Karpas-422 (cell line): ENCODE measurements around the gene SIPA1L3. TPM values are rescaled to one million over a fixed set of nuclear protein-coding genes. Genes with fewer than 3 reads are reported as not detected.
A peak's percentile ranks its signal among the peaks of the same experiment; 100 is the strongest.

Source experiments
- DNase-seq: peaks from one replicate; pipeline ENCODE4 v3.0.0-alpha.2; 2015
- H2AFZ ChIP-seq: fragments of 200-600 bp; sonication (generic); 2 replicates; pipeline ENCODE4 v1.6.1; 2014; ENCODE audit warnings: antibody characterized with exemption, low read length, mixed read lengths
- H3K27ac ChIP-seq: fragments of 200-600 bp; sonication (generic); 2 replicates; pipeline ENCODE4 v1.5.1; 2014; ENCODE audit warnings: mild to moderate bottlenecking, low read length, moderate library complexity
- H3K27me3 ChIP-seq: fragments of 200-600 bp; sonication (generic); 2 replicates; pipeline ENCODE4 v1.6.1; 2014; ENCODE audit warnings: low read length, mixed read lengths
- H3K36me3 ChIP-seq: fragments of 200-600 bp; sonication (generic); 2 replicates; pipeline ENCODE4 v1.6.1; 2014; ENCODE audit warnings: low read length, mixed read lengths; ENCODE audit not compliant: insufficient read depth
- H3K4me1 ChIP-seq: fragments of 200-600 bp; sonication (generic); 2 replicates; pipeline ENCODE4 v1.6.1; 2014; ENCODE audit warnings: mild to moderate bottlenecking, low read length, mixed read lengths
- H3K4me2 ChIP-seq: fragments of 200-600 bp; sonication (generic); 2 replicates; pipeline ENCODE4 v1.6.1; 2014; ENCODE audit warnings: low read length, low read depth, mild to moderate bottlenecking; ENCODE audit not compliant: poor library complexity, severe bottlenecking
- H3K4me3 ChIP-seq: fragments of 200-600 bp; sonication (generic); 2 replicates; pipeline ENCODE4 v1.5.1; 2014; ENCODE audit warnings: mild to moderate bottlenecking, antibody characterized with exemption, low read length, mixed read lengths
- H3K79me2 ChIP-seq: fragments of 200-600 bp; sonication (generic); 2 replicates; pipeline ENCODE4 v1.6.1; 2014; ENCODE audit warnings: mild to moderate bottlenecking, low read length, mixed read lengths
- H3K9ac ChIP-seq: fragments of 200-600 bp; sonication (generic); 2 replicates; pipeline ENCODE4 v1.6.0; 2014; ENCODE audit warnings: low read length
- H3K9me2 ChIP-seq: fragments of 200-600 bp; sonication (generic), shearing (Covaris generic); replicated peaks from 2 replicates; pipeline ENCODE4 v1.6.0; 2014; ENCODE audit warnings: mild to moderate bottlenecking, low read length, moderate library complexity; ENCODE audit not compliant: insufficient read depth
- H3K9me3 ChIP-seq: fragments of 300-700, 200-600 bp; sonication (generic); 2 replicates; pipeline ENCODE4 v1.6.1; 2014; ENCODE audit warnings: low read length, mixed read lengths
- H4K20me1 ChIP-seq: fragments of 200-600 bp; sonication (generic); 2 replicates; pipeline ENCODE4 v1.6.1; 2014; ENCODE audit warnings: mild to moderate bottlenecking, antibody characterized with exemption, low read length, low read depth; ENCODE audit not compliant: insufficient read depth
- total RNA-seq: library from RNA; depleted of rRNA; stranded (reverse); fragments of >200 nt; shearing (Covaris generic); gene quantifications from 2 replicates; pipeline ENCODE4 v1.2.3, GENCODE V29; 2014; ENCODE audit warnings: low replicate concordance

SIPA1L3 gene
- total RNA-seq, 1 experiment from 2014 or later = 88.1 TPM

DNA sequence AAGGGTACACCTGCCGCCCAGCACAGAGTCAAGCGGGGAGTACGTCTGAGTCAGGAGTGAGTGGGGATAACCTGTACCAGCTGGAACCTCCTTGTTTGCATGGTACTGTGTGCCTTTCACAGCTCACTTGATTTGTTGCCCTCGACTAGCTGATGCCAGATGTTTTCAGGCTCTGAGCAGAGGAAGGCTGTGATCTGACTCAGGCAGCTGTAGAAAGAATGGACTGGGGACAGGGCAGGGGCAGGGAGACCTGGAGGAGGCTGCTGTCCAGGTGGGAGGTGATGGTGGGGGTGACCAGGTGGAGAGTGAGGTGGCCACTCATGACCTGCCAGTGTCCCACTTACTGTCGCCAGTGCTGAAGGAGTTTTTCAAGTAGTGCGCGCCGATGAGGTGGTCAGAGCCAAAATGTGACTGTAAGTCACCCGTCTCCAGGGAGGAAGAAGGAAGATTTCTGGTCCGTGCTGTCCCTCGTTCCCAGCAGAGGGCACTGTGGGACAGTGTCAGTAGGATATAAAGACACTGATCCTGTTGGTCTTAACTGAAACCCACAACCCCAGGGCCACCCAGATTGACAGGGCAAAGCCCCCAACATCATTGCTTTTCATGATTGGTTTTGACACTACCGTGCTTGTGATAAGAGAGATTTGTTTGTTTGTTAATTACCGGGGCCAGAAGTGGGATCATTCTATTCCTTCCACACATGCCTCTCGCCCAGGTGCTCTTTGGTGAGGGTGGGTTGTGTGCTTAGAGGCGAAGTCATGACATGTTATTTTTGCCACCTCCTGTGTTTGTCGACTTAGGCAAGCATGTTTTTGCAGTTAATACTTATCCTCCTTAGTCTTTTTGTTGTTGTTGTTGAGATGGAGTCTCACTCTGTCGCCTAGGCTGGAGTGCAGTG is 188.7 kb downstream of the SIPA1L3 start:
- Histone ChIP-seq H3K27ac (peak overlapping the region; percentile 77), H3K4me2 (peak overlapping the region; percentile 44), H3K9me2 (no peaks in the 10 kb centered on the region), H2AFZ (no peak overlapping the region), H3K27me3 (no peaks in the 10 kb centered on the region), H3K9me3 (no peaks in the 10 kb centered on the region), H3K4me1 (peaks cover 63% of the 10 kb centered on the region), H3K4me3 (no peak overlapping the region), H4K20me1 (0 out of 2 replicates have a peak, but pooled peaks cover under 1% of the 10 kb centered on the region), H3K9ac (peak overlapping the region; percentile 1; the same call in 1 of the 2 replicates), H3K36me3 (peaks cover 24% of the 10 kb centered on the region), H3K79me2 (peaks cover 59% of the 10 kb centered on the region)
- peak; percentile 80 for DNase-seq

DNA sequence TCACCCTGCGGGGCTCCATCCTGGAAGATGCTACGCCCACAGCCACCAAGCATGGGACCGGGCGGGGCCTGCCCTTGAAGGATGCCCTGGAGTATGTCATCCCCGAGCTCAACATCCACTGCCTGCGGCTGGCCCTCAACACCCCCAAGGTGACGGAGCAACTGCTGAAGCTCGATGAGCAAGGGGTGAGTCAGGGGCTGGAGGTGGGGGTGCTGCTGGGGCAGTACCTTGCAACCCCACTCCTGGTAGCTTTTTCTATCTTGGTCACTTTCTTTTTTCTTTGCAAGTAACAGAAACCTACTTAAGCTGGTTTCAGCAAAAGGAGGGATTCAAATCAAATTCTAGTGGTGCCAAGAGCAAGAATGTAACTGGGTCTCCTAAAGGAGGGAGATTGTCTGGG is 193.0 kb downstream of the SIPA1L3 start:
- Histone ChIP-seq H3K4me1 (peaks cover 38% of the 10 kb centered on the region), H3K4me3 (no peak overlapping the region), H3K9me3 (no peaks in the 10 kb centered on the region), H3K27me3 (no peaks in the 10 kb centered on the region), H3K4me2 (no peak overlapping the region), H3K36me3 (peaks cover 25% of the 10 kb centered on the region), H3K27ac (0 out of 2 replicates have a peak overlapping the region, but pooled peaks have one; percentile 75), H3K9me2 (no peaks in the 10 kb centered on the region), H3K9ac (no peak overlapping the region), H2AFZ (no peak overlapping the region), H3K79me2 (peaks cover 46% of the 10 kb centered on the region), H4K20me1 (no peaks in the 10 kb centered on the region)
- no peak for DNase-seq

GRCh38 chr19:38100589-38100988 is 193.6 kb downstream of the SIPA1L3 start:
- Histone ChIP-seq H3K4me1 (peaks cover 32% of the 10 kb centered on the region), H3K27ac (no peak overlapping the region), H3K9me3 (no peaks in the 10 kb centered on the region), H3K4me2 (no peak overlapping the region), H3K4me3 (no peak overlapping the region), H4K20me1 (no peaks in the 10 kb centered on the region), H3K9me2 (no peaks in the 10 kb centered on the region), H3K9ac (no peak overlapping the region), H2AFZ (no peak overlapping the region), H3K79me2 (peaks cover 40% of the 10 kb centered on the region), H3K27me3 (no peaks in the 10 kb centered on the region), H3K36me3 (peaks cover 30% of the 10 kb centered on the region)
- DNase-seq = no peak

GRCh38 chr19:38101723-38102122 is 194.7 kb downstream of the SIPA1L3 start:
- Histone ChIP-seq H2AFZ (no peak overlapping the region), H3K27me3 (no peaks in the 10 kb centered on the region), H3K36me3 (peaks cover 36% of the 10 kb centered on the region), H3K27ac (no peak overlapping the region), H3K4me2 (no peak overlapping the region), H3K79me2 (peaks cover 29% of the 10 kb centered on the region), H3K4me3 (no peak overlapping the region), H3K4me1 (peaks cover 22% of the 10 kb centered on the region), H3K9ac (no peak overlapping the region), H3K9me2 (no peaks in the 10 kb centered on the region), H4K20me1 (no peaks in the 10 kb centered on the region), H3K9me3 (no peaks in the 10 kb centered on the region)
- DNase-seq = no peak

- Histone ChIP-seq H3K9ac (no peak overlapping the region), H3K36me3 (peaks cover 22% of the 10 kb centered on the region), H3K9me2 (no peaks in the 10 kb centered on the region), H3K9me3 (no peaks in the 10 kb centered on the region), H3K4me3 (no peak overlapping the region), H3K4me1 (no peaks in the 10 kb centered on the region), H3K79me2 (no peaks in the 10 kb centered on the region), H3K27ac (no peak overlapping the region), H3K27me3 (no peaks in the 10 kb centered on the region), H2AFZ (no peak overlapping the region), H4K20me1 (no peaks in the 10 kb centered on the region), H3K4me2 (no peak overlapping the region)
- DNase-seq = no peak
Observed at GRCh38 chr19:38105574-38105973, 198.6 kb downstream of the SIPA1L3 start.

DNA sequence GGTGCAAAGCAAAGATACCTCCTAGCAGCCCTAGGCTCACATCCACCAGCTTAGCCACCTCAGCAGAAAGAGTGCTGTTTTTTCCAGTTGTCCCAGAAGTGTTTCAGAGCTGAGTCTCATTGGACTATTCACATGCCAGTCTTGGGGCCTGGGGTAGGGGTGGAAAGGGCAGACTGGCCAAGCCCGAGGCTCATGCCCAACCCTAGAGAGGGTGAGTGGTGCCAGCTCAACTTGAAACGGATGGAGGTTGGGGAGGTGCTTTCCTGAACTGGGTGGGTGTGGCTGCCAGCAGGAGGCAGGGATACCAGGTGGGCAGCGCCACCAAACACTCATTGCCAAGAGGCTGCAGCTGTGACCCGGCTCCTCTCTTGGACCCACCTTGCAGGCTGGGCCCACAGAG is 200.1 kb downstream of the SIPA1L3 start:
- Histone ChIP-seq H3K27ac (no peak overlapping the region), H3K4me3 (no peak overlapping the region), H3K4me1 (no peaks in the 10 kb centered on the region), H2AFZ (no peak overlapping the region), H3K79me2 (no peaks in the 10 kb centered on the region), H3K9ac (no peak overlapping the region), H3K4me2 (no peak overlapping the region), H4K20me1 (no peaks in the 10 kb centered on the region), H3K9me3 (no peaks in the 10 kb centered on the region), H3K36me3 (peaks cover 28% of the 10 kb centered on the region), H3K27me3 (no peaks in the 10 kb centered on the region), H3K9me2 (no peaks in the 10 kb centered on the region)
- DNase-seq = no peak

- H3K27me3 ChIP-seq = no peaks in the 10 kb centered on the region
- no peaks in the 10 kb centered on the region for H3K9me2 ChIP-seq
- no peak overlapping the region for H3K9ac ChIP-seq
- H3K4me2 ChIP-seq = no peak overlapping the region
- H3K9me3 ChIP-seq = no peaks in the 10 kb centered on the region
- peaks cover 34% of the 10 kb centered on the region for H3K36me3 ChIP-seq
- no peaks in the 10 kb centered on the region for H3K4me1 ChIP-seq
- no peak overlapping the region for H3K27ac ChIP-seq
- no peak overlapping the region for H3K4me3 ChIP-seq
- H2AFZ ChIP-seq = no peak overlapping the region
- no peaks in the 10 kb centered on the region for H3K79me2 ChIP-seq
- H4K20me1 ChIP-seq = no peaks in the 10 kb centered on the region
- no peak for DNase-seq
Observed at GRCh38 chr19:38111898-38112297, 204.9 kb downstream of the SIPA1L3 start.

DNA sequence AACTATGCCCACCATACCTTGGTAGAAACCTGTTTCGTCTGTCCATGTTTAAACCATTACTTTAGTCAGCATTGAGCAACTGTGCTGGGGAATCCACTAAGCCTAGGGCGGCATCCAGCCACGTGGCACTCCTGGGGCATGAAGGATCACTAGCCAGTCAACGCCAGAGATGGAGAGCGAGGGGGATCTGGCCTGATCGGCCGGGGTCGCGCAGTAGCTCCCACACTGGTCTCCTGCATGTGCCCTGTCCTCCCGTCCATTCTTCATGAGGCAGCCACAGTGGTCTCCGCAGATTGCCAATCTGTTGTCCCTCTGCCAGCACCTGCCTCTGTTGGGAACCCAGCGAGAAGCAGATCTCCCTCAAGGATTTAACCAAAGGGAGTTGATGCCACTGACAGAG is 207.6 kb downstream of the SIPA1L3 start:
- no peak overlapping the region for H3K4me3 ChIP-seq
- no peak overlapping the region for H3K9ac ChIP-seq
- H3K9me3 ChIP-seq = no peaks in the 10 kb centered on the region
- no peaks in the 10 kb centered on the region for H3K27me3 ChIP-seq
- peaks cover 43% of the 10 kb centered on the region for H3K36me3 ChIP-seq
- no peak overlapping the region for H2AFZ ChIP-seq
- H4K20me1 ChIP-seq = no peaks in the 10 kb centered on the region
- DNase-seq = no peak
- H3K4me1 ChIP-seq = no peaks in the 10 kb centered on the region
- no peak overlapping the region for H3K4me2 ChIP-seq
- H3K79me2 ChIP-seq = peaks cover 4% of the 10 kb centered on the region; the same call in 1 of the 2 replicates
- no peaks in the 10 kb centered on the region for H3K9me2 ChIP-seq
- no peak overlapping the region for H3K27ac ChIP-seq
